RWPE1 (cell line): ENCODE data around the gene ZGPAT.

Source experiments
- CTCF ChIA-PET: fragments of 350-600 bp; sonication (Branson Sonifier 250); formaldehyde crosslinking; extraction: SDS; loops from one replicate; lab custom pipeline; 2021; lab: Yijun Ruan, JAX
- POLR2A ChIA-PET: fragments of 400-600 bp; formaldehyde crosslinking; extraction: SDS; loops from one replicate; lab custom pipeline; 2020; ENCODE audit warnings: antibody characterized with exemption; ENCODE audit not compliant: low non-redundant PET; lab: Yijun Ruan, JAX
- DNase-seq: peaks from one replicate; pipeline ENCODE4 v3.0.0; 2012; ENCODE audit warnings: low spot score
- H3K27ac ChIP-seq: fragments of 450-650 bp; 2 replicates; pipeline ENCODE4 v1.5.1; 2017
- CTCF ChIP-seq: fragments of 450-650 bp; conservative IDR thresholded peaks from 2 replicates; pipeline ENCODE4 v1.5.1; 2017; ENCODE audit warnings: low read depth, mild to moderate bottlenecking

The ZGPAT gene

GRCh38 chr20:63745961-63746731 lies 38.3 kb downstream of the ZGPAT start:
- no peak for DNase-seq
- no peak for TF ChIP-seq CTCF
- H3K27ac ChIP-seq, result peak overlapping the region; percentile 56
- ChIA-PET CTCF (interaction anchor here (0.7 to 1.2 kb wide), 3 partner anchors 29 to 50 kb away, joined by 3 to 4 read pairs (median 3); no protein-coding TSS in a partner anchor), POLR2A (no interaction called here)

GRCh38 chr20:63746751-63747315 lies 39.0 kb downstream of the ZGPAT start:
- ChIA-PET CTCF (interaction anchor here (0.5 to 1.2 kb wide), 4 partner anchors 29 to 49 kb away, joined by 3 to 4 read pairs (median 4); no protein-coding TSS in a partner anchor), POLR2A (no interaction called here)
- no peak for TF ChIP-seq CTCF
- DNase-seq, result no peak
- no peak overlapping the region for H3K27ac ChIP-seq

- ChIA-PET CTCF (interaction anchor here (0.5 to 1.2 kb wide), 3 partner anchors 28 to 48 kb away, joined by 3 to 4 read pairs (median 3); no protein-coding TSS in a partner anchor), POLR2A (no interaction called here)
- H3K27ac ChIP-seq, result 0 out of 2 replicates have a peak overlapping the region, but pooled peaks have one; percentile 7
- no peak for TF ChIP-seq CTCF
- no peak for DNase-seq
Measured at GRCh38 chr20:63747622-63748069, 39.8 kb downstream of the ZGPAT start.

GRCh38 chr20:63748070-63748933 lies 40.5 kb downstream of the ZGPAT start:
- ChIA-PET CTCF (interaction anchor here (0.5 kb wide), 1 partner anchor 70 kb away, joined by 3 read pairs; no protein-coding TSS in a partner anchor), POLR2A (no interaction called here)
- no peak for TF ChIP-seq CTCF
- H3K27ac ChIP-seq, result peak overlapping the region; percentile 7; the same call in 1 of the 2 replicates
- DNase-seq, result no peak

GRCh38 chr20:63748934-63749270 lies 41.1 kb downstream of the ZGPAT start:
- peak overlapping the region; percentile 7; the same call in 1 of the 2 replicates for H3K27ac ChIP-seq
- POLR2A ChIA-PET, result no interaction called here

More at GRCh38 chr20:63748934-63749270, 41.1 kb downstream of the ZGPAT start:
- CTCF ChIA-PET, result interaction anchor here (0.5 to 0.7 kb wide), 2 partner anchors 13 to 71 kb away, joined by 3 read pairs; no protein-coding TSS in a partner anchor
- no peak for TF ChIP-seq CTCF
- DNase-seq, result no peak
